ENCODE results near the gene RPA1. TPM values are rescaled to one million over a fixed set of nuclear protein-coding genes. Genes with fewer than 3 reads are reported as not detected.

The RPA1 gene
- total RNA-seq, 1 experiment from 2014 or later, result 150 TPM

- H3K4me3 ChIP-seq (ENCODE audit: low read depth in 2 of 2, low read length in 2 of 2), result no peak overlapping the region
- CTCF ChIA-PET, result no interaction called here
Observed at GRCh38 chr17:1878419-1879121, 48.8 kb downstream of the RPA1 start.

More at GRCh38 chr17:1878419-1879121, 48.8 kb downstream of the RPA1 start:
- DNase-seq (ENCODE audit: low read depth, low spot score) (no peak), ATAC-seq (no peak)
- TF ChIP-seq TCF7L2 (IDR thresholded peaks at IDR 0.05; ENCODE audit: low read depth, low read length) (no peak), REST (IDR thresholded peaks at IDR 0.05; ENCODE audit: insufficient read depth in 1 of 2, low read depth in 2 of 2, low read length in 1 of 2) (no peak), CTCF (IDR thresholded peaks at IDR 0.05) (no peak), POLR2AphosphoS5 (IDR thresholded peaks at IDR 0.05; ENCODE audit: low read depth, low read length) (no peak), SIN3A (IDR thresholded peaks at IDR 0.05; ENCODE audit: borderline replicate concordance, insufficient read depth, low read depth, low read length) (no peak)
- POLR2A ChIA-PET, result no interaction called here
- Histone ChIP-seq H3K9me3 (ENCODE audit: control insufficient read depth, insufficient read depth, low read depth, low read length) (no peaks in the 10 kb centered on the region), H3K27me3 (ENCODE audit: control insufficient read depth, insufficient read depth, low read length) (no peaks in the 10 kb centered on the region), H3K27ac (ENCODE audit: low read length) (no peak overlapping the region), H3K36me3 (ENCODE audit: control insufficient read depth, insufficient read depth, low read length) (peaks cover 17% of the 10 kb centered on the region), H3K4me1 (ENCODE audit: control insufficient read depth, insufficient read depth, low read length) (no peaks in the 10 kb centered on the region)
- intact Hi-C loops (cut with micrococcal nuclease; ENCODE audit: unreplicated experiment), result no loop called here
- BruUV-seq (replicated peaks), result no TSS peak
- in situ Hi-C loops (cut with HindIII; ENCODE audit: low pct_unique_long_range_greater_than_20kb, low sequenced_read_pairs), result no loop called here
